B cell (primary cell): ENCODE data around the gene KCNQ5.

Experiments
- CTCF ChIP-seq: fragments of 200-600 bp; IDR thresholded peaks from one replicate; pipeline ENCODE4 v1.8.0; 2022; ENCODE audit warnings: antibody characterized with exemption, mild to moderate bottlenecking
- EZH2 ChIP-seq: IDR thresholded peaks from 2 replicates; pipeline ENCODE4 v1.6.1; 2012; ENCODE audit warnings: borderline replicate concordance, low read depth, mild to moderate bottlenecking, moderate library complexity, low read length; ENCODE audit not compliant: insufficient read depth, poor library complexity, severe bottlenecking

GRCh38 chr6:73086726-73087125 lies 464.9 kb downstream of the KCNQ5 start:
- no peak for TF ChIP-seq EZH2
- no peak for TF ChIP-seq CTCF
